ENCODE data around the gene SULT1C2. TPM values are rescaled to one million over a fixed set of nuclear protein-coding genes. Genes with fewer than 3 reads are reported as not detected.

Gene SULT1C2
- total and polyA plus RNA-seq, 2 of the 13 experiments (the other 11 are each of a cell fraction or from before 2014, with no cell fraction given) = 4.0 to 6.2 TPM

- 0 out of 2 replicates have a peak, but pooled peaks have one; percentile 13 for TF ChIP-seq HMG20A (CRISPR knock-in tag; IDR thresholded peaks at IDR 0.05; ENCODE audit: borderline replicate concordance)
- TF ChIP-seq PATZ1 (CRISPR knock-in tag; IDR thresholded peaks at IDR 0.05) = no peak
- TF ChIP-seq MNT (IDR thresholded peaks at IDR 0.05) = no peak
- no peak for TF ChIP-seq FUBP1 (CRISPR knock-in tag; IDR thresholded peaks at IDR 0.05; ENCODE audit: borderline replicate concordance)
- TF ChIP-seq ZNF331 (CRISPR knock-in tag; IDR thresholded peaks at IDR 0.05) = peak; percentile 57
- no peak for TF ChIP-seq FOSL1 (CRISPR knock-in tag; IDR thresholded peaks at IDR 0.05; ENCODE audit: borderline replicate concordance)
- no peak for TF ChIP-seq ZNF547 (CRISPR knock-in tag; IDR thresholded peaks at IDR 0.05)
- TF ChIP-seq GRHL1 (CRISPR knock-in tag; conservative IDR thresholded peaks at IDR 0.05) = no peak
- no peak for TF ChIP-seq ZFP90 (CRISPR knock-in tag; IDR thresholded peaks at IDR 0.05; ENCODE audit: borderline replicate concordance)
- TF ChIP-seq HCFC1 (IDR thresholded peaks at IDR 0.05; ENCODE audit: low read depth, low read length) = no peak
- TF ChIP-seq NFIC (IDR thresholded peaks at IDR 0.05; ENCODE audit: low read length) = no peak
- no peak for TF ChIP-seq ZBTB46 (CRISPR knock-in tag; IDR thresholded peaks at IDR 0.05; ENCODE audit: borderline replicate concordance)
- no peak for TF ChIP-seq PAXIP1 (CRISPR knock-in tag; conservative IDR thresholded peaks at IDR 0.05)
- no peak for TF ChIP-seq IRX3 (CRISPR knock-in tag; IDR thresholded peaks at IDR 0.05; ENCODE audit: borderline replicate concordance, low read depth)
Observed at GRCh38 chr2:108271691-108272253, 16.9 kb upstream of the SULT1C2 start (continued).
